Gastrocnemius medialis (tissue), 4 donors: ENCODE data around the gene CXCR5. TPM values are rescaled to one million over a fixed set of nuclear protein-coding genes. Genes with fewer than 3 reads are reported as not detected.

Experiments
- ATAC-seq, 2 donors: fragments of 150-250 bp; one replicate each; pipeline ENCODE4 v1.9.1; 2016
- DNase-seq, 2 donors: peaks; one replicate each; pipeline ENCODE4 v3.0.0-alpha.2; 2019
- H3K27ac ChIP-seq, 4 donors: fragments of 200-600 bp; sonication (generic); 1 replicate in 1 of 4; 2 replicates in 3 of 4; pipeline ENCODE4 v1.5.1; 2016 to 2018; ENCODE audit warnings: mild to moderate bottlenecking in 2 of 4, moderate library complexity in 1 of 4
- H3K27me3 ChIP-seq, 3 donors: fragments of 200-600 bp; sonication (generic) in 2 of 3; 1 replicate in 1 of 3; 2 replicates in 2 of 3; pipeline versions ENCODE4 v1.5.1 to v1.6.0; 2016 to 2019; ENCODE audit warnings: mild to moderate bottlenecking in 1 of 3, moderate library complexity in 1 of 3
- H3K36me3 ChIP-seq, 2 donors: fragments of 200-600 bp; sonication (generic) in 1 of 2; one replicate each; pipeline ENCODE4 v1.5.1; 2017 to 2018
- H3K4me1 ChIP-seq, 2 donors: fragments of 200-600 bp; sonication (generic) in 1 of 2; one replicate each; pipeline ENCODE4 v1.5.1; 2016 to 2017; ENCODE audit warnings: mild to moderate bottlenecking in 2 of 2
- H3K4me3 ChIP-seq, 4 donors: fragments of 200-600 bp; sonication (generic) in 3 of 4; 1 replicate in 1 of 4; 2 replicates in 3 of 4; pipeline ENCODE4 v1.5.1; 2016 to 2019; ENCODE audit warnings: mild to moderate bottlenecking in 2 of 4
- H3K9me3 ChIP-seq, 3 donors: fragments of 200-600 bp; sonication (generic) in 2 of 3; 1 replicate in 1 of 3; 2 replicates in 2 of 3; pipeline ENCODE4 v1.5.1; 2016 to 2019
- POLR2A ChIP-seq, 2 donors: fragments of 450-650 bp; IDR thresholded peaks; one replicate each; pipeline ENCODE4 v1.6.1; 2017; ENCODE audit warnings: antibody characterized with exemption in 2 of 2, mild to moderate bottlenecking in 2 of 2, moderate library complexity in 2 of 2
- in situ Hi-C, 4 donors: fragments of 200-750 bp; cut with MboI; loops; one replicate each; pipeline versions ENCODE4 v1.15.0 to v1.8.0; 2017; ENCODE audit warnings: low sequenced_read_pairs in 4 of 4
- intact Hi-C: fragments of 100-400 bp; cut with DNase I; formaldehyde crosslinking; loops from one replicate; pipeline ENCODE4 v1.15.1; 2023; ENCODE audit warnings: low total_unique reads
- total RNA-seq, 4 donors: library from RNA; depleted of rRNA; stranded (reverse); fragments of >200 nt; gene quantifications; one replicate each; pipeline versions ENCODE4 v1.1.0 to v1.2.3, GENCODE V29; 2016
- TF ChIP-seq, protein P1 (sequence below), 5 experiments: fragments of 450-650 bp in 3 of 5; fragments of 200-600 bp in 2 of 5; sonication (generic) in 2 of 5; IDR thresholded peaks in 4 of 5; conservative IDR thresholded peaks in 1 of 5; 1 replicate in 4 of 5; 2 replicates in 1 of 5; pipeline ENCODE4 v1.5.1; 2016 to 2019; ENCODE audit warnings: antibody characterized with exemption in 5 of 5, mild to moderate bottlenecking in 3 of 5, moderate library complexity in 3 of 5

Gene CXCR5
- total RNA-seq, 4 donors from 2014 or later = not detected

DNA sequence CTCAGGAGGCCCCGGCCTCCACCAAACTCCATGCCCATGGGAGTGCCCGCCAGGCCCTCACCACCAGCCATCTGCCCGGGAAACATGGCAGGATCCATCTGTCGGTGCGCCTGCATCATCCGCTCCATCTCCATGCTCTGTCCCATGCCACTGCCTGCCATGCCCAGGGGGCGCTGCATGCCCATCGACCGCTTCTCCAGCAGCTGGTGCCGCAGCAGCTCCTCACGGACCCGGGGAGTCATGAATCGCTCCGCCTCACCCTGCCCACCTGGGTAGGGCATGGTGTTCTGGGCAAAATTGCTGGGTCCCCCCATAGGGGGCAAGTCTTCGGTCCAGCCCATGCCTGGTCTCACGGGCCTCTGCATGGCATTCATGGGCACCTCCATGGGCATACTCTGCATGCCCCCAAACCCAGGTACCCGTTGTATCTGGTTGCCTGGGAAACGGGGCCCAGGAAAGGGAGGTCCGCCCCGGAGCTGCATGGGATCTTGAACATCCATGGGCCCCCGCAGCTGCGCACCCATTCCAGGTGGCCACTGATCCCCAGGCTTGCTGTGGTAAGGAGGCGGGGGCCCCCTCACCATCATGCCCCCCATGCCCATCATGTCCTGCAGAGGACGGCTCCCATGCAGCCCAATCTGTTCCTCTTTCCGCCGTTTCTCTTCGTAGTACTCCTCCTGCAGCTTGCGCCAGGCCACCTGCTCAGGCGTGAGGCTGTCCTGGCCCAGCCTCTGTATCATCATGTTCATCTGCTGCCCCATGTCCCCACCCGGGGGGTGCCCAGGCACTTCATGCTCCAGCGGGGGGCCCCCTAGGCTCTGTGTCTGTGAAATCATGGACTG, 18.0 kb downstream of the CXCR5 start:
- peaks cover under 1 to 6% of the 10 kb centered on the region in 2 donors for H3K4me1 ChIP-seq
- H3K27ac ChIP-seq = no peak overlapping the region
- TF ChIP-seq, protein P1, sequence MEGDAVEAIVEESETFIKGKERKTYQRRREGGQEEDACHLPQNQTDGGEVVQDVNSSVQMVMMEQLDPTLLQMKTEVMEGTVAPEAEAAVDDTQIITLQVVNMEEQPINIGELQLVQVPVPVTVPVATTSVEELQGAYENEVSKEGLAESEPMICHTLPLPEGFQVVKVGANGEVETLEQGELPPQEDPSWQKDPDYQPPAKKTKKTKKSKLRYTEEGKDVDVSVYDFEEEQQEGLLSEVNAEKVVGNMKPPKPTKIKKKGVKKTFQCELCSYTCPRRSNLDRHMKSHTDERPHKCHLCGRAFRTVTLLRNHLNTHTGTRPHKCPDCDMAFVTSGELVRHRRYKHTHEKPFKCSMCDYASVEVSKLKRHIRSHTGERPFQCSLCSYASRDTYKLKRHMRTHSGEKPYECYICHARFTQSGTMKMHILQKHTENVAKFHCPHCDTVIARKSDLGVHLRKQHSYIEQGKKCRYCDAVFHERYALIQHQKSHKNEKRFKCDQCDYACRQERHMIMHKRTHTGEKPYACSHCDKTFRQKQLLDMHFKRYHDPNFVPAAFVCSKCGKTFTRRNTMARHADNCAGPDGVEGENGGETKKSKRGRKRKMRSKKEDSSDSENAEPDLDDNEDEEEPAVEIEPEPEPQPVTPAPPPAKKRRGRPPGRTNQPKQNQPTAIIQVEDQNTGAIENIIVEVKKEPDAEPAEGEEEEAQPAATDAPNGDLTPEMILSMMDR (IDR thresholded peaks at IDR 0.05 in 4 of 5, conservative IDR thresholded peaks at IDR 0.05 in 1 of 5) = peak in 2 of 5 experiments; percentile 10 to 27
- no peak for TF ChIP-seq POLR2A (IDR thresholded peaks at IDR 0.05)
- in situ Hi-C loops (loop anchor here in 3 of 4 donors (10.0 kb wide), 1 partner anchor 53 kb away; the partner anchor contains the start of gene UPK2 (in 3 of the 3)), intact Hi-C loops (loop anchor here (5.0 kb wide), 1 partner anchor 41 kb away; no protein-coding TSS in a partner anchor)
- no peaks in the 10 kb centered on the region for H3K9me3 ChIP-seq
- H3K27me3 ChIP-seq = no peaks in the 10 kb centered on the region
- H3K4me3 ChIP-seq = no peak overlapping the region
- H3K36me3 ChIP-seq = peaks cover 0 to 67% of the 10 kb centered on the region in 2 donors
- ATAC-seq (no peak), DNase-seq (peak in 1 of 2 donors; percentile 21)

DNA sequence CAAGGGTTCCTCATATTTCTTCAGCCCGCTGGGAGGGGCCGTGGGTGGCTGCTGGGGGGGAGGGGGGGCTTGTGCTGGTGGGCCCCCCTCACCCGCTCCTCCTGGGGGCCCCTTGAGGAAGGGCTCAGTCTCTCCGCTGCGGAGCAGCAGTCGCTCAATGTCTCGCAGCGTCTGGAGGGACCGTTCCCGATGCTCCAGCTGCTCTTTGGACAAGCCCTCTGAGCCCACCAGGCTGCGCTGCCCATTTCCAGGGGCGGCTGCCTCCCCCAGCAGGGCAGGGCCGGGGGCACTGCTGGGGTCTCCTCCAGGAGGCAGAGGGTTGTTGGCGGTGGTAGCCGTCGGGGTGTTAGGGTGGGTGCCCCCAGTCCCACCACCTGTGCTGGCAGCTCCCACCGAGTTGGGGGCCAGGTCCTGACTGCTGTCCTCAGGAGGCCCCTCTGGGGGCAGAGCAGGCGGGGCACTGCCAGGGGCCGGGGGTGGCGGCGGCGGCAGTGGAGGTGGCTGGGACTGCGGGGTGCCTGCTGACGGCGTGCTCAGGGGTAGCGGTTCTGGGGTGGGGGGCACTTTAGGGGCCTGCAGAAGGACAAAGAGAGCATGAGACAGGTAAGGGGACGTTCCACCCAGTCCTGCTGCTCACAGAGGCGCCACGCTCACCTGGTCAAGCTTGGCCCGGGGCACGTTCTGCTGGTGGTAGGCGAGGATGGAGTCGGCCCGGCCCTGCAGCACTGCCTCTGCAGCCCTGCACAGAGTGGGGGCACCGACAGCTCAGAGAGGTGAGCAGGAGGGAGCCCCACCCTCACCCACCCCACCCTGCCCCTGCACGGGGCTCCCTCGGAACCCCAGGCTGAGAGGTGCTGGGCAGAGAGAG, 18.9 kb downstream of the CXCR5 start:
- peaks cover 9 to 11% of the 10 kb centered on the region in 2 donors for H3K4me1 ChIP-seq
- DNase-seq = peak in 1 of 2 donors; percentile 10

DNA sequence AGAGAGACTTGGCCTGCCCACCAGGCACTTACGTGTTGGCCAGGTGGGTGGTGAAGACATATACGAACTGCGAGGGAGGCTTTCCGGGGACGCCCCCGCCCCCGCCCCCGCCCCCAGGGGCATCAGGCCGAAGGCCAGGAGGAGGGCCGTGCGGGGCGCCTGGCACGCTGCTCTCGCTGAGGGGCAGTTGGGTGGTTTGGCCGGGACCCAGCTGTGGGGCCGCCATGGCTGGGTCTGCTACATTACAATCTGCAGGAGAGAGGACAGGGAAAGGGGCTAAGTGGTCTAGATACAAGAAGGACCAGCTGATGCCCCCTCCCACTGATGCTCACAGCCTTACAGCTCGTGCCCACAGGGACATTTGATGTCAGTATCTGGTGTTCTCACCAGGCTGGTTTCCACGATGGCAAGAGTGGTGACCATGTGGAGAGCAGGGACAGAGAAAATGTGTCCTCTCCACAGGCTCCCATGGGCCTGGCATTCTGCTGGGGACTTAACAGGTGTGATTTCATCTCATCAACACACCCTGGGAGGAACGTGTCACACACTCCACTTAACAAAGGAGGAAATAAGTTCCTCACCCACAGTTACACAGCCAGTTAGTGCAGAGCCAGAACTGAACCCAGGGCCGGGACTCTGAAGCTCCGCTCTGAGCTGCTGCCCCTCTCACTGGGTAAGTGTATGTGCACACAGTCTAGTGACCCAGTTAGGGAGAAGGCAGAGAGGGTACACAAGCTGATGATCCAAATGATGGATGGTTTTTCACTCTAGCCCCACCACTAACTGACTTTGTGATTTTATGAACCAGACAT, 19.7 kb downstream of the CXCR5 start:
- H3K27me3 ChIP-seq = no peaks in the 10 kb centered on the region
- ATAC-seq = no peak
- DNase-seq = peak in 1 of 2 donors; percentile 10
- peaks cover 0 to 77% of the 10 kb centered on the region in 2 donors for H3K36me3 ChIP-seq
- TF ChIP-seq POLR2A (IDR thresholded peaks at IDR 0.05) = no peak
- TF ChIP-seq, protein P1 (IDR thresholded peaks at IDR 0.05 in 4 of 5, conservative IDR thresholded peaks at IDR 0.05 in 1 of 5) = no peak
- no peaks in the 10 kb centered on the region for H3K9me3 ChIP-seq
- H3K27ac ChIP-seq = no peak overlapping the region
- H3K4me3 ChIP-seq = no peak overlapping the region
- intact Hi-C loops (loop anchor here (5.0 kb wide), 1 partner anchor 39 kb away; no protein-coding TSS in a partner anchor), in situ Hi-C loops (loop anchor here in 3 of 4 donors (10.0 kb wide), 1 partner anchor 51 kb away; the partner anchor contains the start of gene UPK2 (in 3 of the 3))
- peaks cover 17 to 20% of the 10 kb centered on the region in 2 donors for H3K4me1 ChIP-seq

More for the DNA sequence above, 18.9 kb downstream of the CXCR5 start:
- intact Hi-C loops = loop anchor here (5.0 kb wide), 1 partner anchor 40 kb away; no protein-coding TSS in a partner anchor
- TF ChIP-seq, protein P1 (IDR thresholded peaks at IDR 0.05 in 4 of 5, conservative IDR thresholded peaks at IDR 0.05 in 1 of 5) = no peak
- TF ChIP-seq POLR2A (IDR thresholded peaks at IDR 0.05) = no peak
- Histone ChIP-seq H3K27me3 (no peaks in the 10 kb centered on the region), H3K36me3 (peaks cover 0 to 73% of the 10 kb centered on the region in 2 donors), H3K4me3 (no peak overlapping the region), H3K9me3 (no peaks in the 10 kb centered on the region), H3K27ac (no peak overlapping the region)
- ATAC-seq = no peak
- in situ Hi-C loops = loop anchor here in 3 of 4 donors (10.0 kb wide), 1 partner anchor 52 kb away; the partner anchor contains the start of gene UPK2 (in 3 of the 3)
